SKM-1 (cell line): ENCODE data around the gene ZFPM1.
"Not testable (repeated sequence)": the region's sequence is repeated elsewhere in the genome, so short reads cannot be mapped to it uniquely, and the experiment has no call there.

Source experiments
- DNase-seq: peaks from one replicate; lab custom pipeline; 2025; ENCODE audit not compliant: unreplicated experiment; lab: John Stamatoyannopoulos, UW

Gene ZFPM1

DNA sequence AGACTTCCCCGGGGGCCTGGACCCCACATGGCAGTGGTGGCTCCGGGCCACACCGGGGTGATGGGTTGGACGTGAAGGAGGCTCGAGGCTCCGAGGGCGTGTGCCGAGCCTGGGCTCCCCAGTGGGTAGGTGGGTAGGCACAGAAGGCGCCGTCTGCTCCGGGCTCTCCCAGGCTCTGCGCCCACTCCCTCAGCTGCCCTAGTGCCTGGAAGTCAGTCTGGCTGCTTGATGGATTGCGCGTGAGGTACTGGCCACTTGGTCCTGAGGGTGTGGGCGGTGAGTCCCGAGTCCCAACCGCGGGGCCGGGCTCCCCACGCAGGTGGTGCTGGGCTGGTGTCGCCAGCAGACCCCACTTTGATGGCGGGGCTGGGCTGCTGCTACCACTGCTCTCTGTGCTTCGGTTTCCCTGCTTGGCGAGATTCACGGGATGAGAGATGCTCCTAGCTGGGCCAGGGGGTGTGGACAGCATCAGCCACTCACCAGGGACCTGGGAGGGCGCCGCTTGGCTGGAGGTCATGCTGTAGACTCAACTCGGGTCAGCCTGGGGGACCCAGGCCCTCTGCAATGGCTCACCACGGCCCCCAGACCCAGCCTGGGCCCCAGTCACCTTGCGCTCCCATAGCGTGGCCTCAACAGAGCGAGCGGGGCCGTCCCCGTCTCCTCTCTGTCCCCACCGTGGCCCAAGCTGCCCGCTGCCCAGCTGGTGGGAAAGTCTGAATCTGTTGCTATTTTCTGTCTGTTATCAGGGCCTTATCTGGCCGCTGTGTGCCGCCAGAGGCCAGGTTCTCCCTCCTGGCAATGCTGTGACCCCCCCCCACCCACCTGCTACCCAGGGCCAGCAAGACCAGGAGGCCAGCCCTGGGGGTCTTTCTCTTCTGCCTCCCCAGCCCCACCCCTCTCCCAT is 26.1 kb downstream of the ZFPM1 start:
- DNase-seq = no peak

DNA sequence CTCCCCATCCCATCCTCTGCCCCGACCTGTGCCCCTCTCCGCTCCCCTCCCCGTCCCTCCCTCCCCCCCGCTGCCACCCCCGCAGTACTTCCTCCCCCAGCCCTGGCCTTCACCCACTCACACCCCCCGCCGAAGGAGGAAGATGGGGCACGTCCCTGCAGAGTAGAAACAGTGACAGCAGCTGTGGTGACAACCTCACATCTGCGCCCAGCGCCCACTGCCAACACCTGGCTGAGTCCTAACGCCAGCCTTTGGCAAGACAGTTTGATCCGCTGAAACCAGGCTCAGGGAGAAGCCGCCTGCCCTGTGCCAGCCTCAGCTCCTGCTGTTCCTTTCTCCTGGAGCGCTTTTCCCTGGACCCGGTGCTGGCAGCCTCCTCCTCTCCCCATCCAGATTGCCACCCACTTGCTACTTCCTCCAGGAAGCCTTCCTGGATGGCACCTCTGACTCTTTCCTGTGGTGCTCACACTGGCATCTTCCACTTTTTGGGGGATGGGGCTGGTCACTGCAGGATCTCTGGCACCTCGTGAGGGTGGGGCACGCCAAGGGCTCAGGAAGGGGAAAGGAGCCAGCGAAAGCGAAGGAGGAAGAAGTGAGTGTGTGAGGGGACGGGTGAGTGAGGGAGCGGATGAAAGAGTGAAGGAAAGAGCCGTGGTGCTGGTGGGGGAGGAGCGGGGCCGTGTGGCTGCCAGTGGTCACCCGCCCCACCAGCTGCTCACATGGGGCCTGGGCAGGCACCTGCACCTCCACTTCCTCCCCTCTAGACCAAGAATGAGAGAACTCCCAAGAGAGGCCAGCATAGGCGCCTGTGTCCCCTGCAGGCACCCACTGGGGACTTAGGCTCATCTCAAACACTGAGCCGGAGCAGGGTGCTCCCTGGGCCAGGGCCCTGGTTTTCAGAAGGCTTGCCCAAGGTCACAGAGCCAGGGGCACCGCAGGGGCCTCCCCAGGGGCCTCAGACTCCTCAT is 27.0 kb downstream of the ZFPM1 start:
- DNase-seq = no peak

DNA sequence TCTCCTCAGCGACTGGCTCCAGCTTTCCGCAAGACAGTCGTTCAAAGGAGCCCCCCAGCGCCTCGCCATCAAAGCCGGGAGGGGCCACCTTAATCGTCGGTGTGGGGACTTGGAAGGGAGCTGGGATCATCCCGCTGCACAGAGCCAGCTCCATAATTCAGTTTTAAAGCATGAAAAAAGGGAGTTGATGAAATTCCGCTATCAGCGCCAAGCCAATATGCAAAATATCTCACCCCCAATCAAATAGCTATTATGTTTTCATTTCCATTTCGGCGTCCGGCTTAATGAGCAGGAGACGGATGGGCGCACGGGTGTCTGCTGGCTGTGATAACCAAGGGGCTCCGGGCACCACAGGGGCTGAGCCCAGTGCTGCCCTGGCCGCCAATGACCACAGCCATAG is 27.7 kb downstream of the ZFPM1 start:
- no peak for DNase-seq

DNA sequence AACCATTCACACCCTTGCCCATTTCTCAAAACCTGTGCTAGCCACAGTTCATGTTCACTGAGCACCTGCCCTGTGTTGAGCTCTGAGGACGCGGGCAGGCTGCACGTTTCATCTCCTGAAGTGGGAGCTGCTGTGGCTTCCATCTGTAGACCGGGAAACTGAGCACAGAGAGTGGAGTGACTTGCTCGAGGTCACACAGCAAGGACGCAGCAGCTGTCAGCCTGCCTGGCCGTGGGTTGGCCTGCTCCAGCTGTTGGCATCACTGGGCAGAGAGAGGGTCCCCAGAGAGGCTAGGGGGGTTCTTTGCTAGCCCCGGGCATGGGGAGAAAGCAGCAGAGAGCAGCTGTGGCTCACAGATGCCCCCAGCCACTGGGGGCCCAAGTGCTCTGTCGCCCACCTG is 28.8 kb downstream of the ZFPM1 start:
- no peak for DNase-seq

DNA sequence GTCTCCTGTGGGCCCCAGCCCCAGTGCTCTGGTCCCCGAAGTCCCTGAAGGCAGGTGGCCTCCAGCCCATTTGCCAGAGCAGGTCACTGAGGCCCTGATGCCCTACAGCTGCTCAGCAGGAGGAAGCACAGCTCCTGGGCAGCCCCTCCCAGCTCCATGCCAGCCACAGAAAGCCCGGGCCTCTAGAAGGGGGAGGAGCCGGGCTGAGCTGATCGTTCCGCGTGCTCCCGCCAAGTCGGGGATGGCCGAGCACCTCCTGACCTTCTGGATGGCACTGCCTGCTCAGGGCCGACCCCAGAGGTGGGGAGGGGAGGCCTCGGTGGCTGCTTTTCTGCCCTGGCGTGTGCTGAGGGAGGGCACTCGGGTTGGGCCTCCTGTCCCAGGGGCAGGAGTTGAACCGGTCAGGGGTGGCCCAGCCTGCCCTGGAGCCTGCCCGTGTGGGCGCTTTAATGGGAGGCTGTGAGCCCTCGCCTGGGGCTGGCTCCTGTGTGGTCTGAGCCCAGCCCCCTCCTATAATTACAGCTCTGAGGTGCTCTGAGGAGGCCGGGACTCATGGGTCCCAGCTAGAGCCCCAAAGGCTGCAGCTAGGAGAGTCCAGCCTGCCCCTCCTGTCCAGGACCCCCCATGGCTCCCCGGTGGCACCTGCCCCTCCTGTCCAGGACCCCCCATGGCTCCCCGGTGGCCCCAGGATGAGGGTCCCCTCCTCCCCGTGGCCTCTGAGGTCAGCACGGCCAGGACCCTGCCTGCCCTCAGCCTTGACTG is 29.7 kb downstream of the ZFPM1 start:
- no peak for DNase-seq

DNA sequence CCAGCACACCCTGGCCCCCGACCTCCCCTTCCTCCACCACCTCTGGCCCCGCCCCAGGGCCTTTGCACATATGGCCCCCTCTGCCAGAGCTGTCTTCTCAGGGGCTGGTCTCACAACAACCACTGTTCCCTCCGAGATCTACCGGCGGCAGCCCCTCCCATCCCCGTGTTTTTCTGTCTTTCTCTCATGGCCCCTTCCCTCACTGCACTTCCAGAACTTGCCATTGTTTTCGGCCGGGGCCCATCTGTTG is 30.2 kb downstream of the ZFPM1 start:
- no peak for DNase-seq

DNA sequence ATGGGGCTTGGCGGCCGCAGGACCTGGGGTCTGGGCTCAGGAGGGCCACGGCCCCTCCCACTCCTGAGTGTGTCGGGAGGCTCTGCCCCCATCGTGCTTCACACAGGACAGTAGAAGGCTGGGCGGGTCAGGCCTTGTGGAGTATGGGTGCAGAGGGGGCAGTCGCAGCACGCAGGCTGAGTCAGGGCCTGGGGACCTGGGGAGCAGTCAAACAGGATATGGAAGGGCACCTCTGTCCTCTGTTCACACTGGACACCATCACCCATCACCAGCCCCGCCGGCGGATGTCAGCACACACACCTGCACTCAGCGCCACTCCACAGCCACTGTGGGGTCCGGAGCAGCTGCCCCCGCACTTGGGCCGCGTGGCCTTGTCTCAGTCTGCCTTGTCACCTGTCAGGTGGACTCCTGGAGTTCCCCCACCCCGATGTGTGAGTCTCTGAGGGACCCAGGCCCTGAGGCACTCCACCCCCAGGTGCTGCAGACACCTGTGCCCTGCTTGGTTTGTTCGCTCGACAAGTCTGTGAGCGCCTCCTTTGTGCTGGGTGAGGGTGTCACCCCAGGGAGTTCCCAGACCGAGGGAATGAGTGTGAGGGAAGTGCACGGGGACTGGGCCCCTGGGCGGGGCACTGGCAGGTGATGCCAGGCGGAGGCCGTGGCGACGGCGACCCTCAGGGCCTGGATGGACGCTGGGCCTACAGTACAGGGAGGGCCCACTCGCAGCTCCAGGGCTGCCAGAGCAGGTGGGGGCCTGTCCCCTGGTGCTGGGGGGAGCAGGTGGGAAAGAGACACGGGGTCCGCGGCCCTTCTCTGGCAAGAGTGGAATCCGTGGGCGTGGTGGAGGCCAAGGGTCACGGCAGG is 31.7 kb downstream of the ZFPM1 start:
- no peak for DNase-seq

DNA sequence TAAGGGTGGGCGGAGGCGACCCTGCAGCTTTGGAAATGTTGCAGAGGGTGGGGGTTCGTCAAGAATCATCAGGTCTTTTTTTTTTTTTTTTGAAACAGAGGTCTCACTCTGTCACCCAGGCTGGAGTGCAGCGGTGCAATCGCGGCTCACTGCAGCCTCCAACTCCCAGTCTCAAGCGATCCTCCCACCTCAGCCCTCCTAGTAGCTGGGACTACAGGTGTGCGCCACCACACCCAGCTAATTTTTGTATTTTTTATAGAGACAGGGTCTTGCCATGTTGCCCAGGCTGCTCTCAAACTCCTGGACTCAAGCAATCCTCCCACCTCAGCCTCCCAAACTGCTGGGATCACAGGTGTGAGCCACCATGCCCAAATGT is 32.3 kb downstream of the ZFPM1 start:
- DNase-seq = not testable (repeated sequence)

DNA sequence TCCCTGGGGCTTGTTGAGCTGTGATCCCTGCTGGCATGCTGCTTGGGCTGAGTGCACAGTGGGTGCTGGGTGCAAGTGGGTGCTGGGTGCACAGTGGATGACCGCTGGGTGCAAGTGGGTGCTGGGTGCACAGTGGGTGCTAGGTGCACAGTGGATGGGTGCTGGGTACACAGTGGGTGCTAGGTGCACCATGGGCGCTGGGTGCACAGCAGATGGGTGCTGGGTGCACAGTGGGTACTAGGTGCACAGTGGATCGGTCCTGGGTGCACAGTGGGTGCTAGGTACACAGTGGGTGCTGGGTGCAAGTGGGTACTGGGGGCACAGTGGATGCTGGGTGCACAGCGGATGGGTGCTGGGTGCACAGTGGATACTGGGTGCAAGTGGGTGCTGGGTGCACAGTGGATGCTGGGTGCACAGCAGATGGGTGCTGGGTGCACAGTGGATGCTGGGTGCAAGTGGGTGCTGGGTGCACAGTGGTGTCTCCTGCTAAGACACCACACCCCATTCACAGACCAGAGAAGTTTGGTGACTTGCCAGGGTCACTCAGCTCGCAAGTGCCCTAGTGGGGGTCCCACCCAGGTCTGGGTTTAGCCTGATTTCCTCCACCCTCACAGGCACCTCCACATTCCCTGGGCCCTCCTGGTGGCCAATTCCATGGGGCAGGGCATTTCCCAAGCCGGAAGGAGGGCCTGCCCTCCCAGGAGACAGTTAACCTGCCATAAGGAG is 33.5 kb downstream of the ZFPM1 start:
- DNase-seq = no peak

DNA sequence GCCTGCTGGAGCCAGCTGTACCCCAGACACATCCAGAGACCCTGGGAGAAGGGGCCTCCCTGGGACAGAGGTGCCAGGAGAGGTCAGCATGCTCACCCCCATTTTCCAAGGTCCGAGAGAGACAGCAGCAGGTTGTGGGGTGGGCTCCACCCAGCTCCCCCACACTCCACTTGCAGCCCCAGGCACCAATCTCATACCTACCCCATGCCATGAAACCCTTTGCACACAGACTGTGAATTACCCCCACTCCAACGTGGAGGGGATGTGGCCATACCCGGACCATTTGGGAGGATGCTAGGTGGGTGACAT is 34.0 kb downstream of the ZFPM1 start:
- DNase-seq = no peak

DNA sequence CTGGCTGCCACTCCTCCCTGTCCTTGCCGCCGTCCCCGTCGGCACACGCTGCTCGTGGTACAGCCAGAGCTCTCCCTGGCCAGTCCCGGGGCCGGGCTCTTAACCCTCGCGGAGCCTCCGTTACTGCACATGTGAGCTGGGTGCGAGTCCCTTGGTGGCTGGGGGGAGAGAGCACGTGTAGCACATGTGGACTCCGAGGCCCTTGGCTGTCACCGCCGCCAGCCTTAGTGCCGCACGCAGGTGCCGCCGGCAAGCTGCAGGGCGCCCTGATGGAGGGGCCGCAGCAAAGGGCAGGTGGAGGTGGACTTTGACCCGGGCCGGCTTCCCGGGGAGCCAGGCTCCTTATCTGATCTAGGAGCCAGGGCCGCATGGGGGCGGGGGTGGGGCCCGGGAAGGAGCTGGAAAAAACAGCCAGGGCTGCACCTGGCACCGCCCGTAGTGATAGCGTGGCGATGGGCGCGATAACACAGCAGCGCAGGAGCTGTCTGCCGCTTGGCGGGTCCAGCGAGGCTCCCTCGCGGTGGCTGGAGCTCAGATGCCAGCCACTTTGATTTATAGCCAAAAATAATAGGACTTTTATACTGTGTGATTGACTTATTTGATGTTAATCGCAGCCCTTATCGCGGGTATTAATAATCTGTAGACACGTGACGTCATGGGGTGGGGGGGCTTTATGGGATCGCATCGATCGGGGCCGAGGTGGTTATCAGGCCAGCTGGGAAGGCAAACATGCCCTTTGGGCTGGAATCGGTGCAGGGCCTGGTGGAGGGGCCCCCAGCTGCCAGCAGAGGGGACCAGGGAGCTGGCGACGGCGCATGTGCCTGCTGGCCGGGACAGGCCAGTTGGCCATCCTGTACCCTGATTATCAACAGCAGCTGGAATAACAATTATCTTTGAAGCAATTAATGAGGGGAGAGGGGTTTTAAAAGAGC is 35.1 kb downstream of the ZFPM1 start:
- no peak for DNase-seq

DNA sequence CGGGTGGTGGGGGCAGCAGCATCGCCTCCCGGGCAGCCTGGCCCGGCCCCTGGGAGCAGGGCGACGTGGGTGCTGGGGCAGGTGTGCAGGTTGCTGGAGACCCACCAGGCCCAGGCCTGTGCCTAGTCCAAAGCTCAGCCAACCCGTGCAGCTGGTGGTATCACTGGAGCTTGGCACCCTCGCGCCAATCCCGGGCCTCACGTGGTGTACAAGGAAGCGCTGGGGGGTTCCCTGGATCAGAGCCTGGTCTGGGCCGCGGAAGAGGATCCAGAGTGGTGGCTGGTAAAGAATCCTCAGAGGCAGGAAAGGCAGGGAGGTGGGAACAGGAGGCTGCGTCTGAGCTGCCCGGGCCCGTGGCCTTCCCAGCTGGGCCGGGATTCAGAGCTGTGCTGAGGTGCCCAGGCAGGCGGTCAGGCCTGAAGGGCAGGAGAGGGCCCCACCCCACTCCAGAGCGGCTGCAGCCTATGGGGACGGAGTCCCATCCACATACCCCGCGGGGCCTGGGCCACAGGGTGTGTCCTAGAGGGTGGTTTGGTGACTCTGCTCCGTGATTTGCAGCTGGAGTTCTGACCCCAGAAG is 36.2 kb downstream of the ZFPM1 start:
- DNase-seq = no peak

DNA sequence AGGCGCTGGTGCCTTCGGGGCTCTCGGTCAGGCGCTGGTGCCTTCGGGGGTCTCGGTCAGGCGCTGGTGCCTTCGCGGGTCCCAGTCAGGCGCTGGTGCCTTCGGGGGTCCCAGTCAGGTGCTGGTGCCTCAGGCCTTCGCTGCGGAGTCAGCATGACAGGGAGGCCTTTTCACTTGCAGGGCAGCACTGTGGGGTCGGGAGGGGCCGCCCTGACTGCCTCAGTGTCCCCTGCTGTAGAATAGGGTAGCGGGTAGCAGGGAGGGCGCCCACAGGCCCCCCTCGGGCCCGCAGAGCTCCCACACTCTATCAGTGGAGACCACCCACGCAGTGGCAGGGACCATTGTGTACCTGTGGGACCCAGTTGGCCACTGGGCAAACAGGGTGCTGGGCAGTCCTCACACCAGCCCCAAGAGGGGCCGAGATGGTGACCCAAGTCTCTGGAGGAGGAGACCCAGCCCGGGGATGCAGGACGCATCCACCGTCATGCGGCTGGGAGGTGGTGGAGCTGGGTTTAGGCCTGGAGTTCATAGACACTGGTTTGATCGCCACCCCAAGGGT is 38.0 kb downstream of the ZFPM1 start:
- DNase-seq = no peak

DNA sequence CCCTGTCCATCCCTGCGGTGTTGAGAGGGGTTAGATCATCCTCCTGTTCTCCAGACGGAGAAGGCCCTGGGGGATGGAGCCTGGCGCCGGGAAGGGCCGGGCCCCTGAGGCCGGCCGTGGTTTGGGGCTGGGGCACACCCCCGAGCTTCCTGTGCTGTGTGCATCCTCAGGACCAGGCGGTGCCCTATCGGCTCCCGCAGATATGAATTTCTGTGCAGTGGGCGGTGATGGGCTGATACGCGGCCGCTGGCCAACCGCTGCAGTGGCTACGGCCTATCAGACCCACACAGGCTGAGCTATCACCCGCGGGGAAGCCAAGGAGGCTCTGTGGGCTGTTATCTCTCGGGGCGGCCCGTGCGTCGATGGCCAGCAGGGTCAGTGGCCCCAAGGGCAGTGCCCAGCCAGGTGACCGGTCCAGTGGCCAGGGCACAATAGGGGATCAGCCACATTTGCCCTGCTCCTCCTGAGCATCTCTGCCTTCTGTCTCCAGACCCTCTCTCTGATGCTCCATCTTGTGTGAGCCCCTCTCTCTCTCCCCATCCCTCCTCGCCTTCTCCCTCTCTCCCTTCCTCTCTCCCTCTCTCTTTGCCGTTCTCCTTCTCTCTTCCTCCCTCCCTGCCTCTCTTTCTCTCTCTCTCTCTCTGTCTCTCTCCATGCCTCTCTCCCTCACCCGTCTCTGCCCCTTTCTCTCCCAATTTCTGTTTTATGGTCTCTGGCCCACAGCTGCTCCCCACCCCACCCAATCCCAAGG is 38.7 kb downstream of the ZFPM1 start:
- DNase-seq = no peak

DNA sequence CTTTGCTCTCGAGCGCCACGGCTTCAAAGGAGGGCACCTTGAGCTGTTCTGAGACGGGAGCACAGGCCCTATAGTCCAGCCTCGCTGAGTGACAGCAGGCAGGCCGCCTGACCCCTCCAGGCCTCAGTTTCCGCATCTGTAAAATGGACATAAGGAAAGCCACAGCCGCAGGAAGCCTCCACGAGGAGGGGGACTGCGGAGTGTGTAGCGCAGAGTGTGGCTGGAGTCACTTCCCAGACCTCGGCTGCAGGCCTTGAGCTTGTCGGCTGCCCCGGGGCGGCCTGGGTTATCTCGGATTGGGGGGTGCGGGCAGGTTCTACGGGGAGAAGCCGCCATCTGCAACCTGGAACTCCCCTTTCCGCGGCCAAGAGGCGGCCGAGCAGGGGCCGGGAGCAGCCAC is 40.8 kb downstream of the ZFPM1 start:
- no peak for DNase-seq

DNA sequence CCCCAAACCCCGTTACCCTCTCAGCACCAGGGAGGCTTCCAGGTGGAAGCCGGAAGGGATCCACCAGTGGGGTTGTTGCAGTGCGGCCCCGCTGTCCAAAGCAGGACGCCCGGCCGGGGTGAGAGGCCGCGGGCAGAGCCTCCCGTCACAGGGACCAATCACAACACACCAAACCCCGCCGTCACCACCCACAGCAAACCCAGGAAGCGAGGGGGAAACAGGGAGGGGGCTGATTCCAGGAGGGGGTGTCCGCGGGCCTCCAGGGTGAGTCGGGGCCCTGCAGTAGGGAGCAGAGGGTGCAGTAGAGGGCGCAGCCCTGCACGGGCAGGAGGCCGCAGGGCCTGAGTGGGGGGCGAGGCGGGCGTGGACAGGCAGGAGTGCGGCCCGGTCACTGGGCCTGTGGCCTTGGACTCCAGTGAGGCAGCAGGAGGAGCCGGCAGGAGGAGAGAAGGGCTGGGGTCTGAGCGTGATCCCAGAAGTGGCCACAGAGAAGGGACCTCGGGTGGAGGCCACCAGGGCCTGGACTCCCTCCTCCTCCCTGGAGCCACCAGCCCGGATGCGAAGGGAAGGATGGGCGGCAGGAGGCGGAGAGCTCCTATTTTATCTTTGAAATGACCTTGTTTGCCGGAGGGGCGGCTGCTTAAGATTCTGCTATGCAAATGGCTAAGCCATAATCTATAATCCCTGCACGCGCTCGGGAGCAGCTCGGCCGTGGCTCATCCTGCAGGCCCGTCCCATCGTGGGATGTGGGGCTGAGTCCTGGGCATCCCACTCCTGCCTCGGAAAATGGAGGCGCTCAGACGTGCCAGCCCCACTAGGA is 41.5 kb downstream of the ZFPM1 start:
- DNase-seq = no peak

DNA sequence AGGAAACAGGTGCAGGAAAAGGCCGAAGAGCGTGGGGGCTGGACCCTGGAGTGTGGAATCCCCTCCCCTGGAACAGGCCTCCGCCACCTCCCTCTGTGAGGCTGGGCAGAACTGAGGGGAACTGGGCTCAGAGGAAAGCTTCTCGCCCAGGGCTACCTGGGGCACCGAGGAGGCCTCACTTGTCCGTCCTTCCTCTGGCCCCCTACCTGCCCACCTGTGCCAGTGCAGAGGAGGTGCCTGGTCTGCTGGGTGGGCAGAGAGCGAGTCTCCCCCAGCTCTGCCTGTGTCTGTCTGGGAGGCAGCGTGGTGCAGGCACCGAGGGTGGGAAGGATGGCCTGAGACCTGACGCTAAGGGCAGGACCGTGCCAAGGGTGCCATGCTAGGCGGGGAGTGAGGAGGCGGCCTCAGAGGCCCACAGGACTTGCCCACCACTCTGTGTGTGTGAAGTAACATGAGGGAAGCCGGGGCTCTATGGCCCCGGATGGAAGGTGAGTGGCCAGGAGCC is 42.2 kb downstream of the ZFPM1 start:
- no peak for DNase-seq
